Measurements from ENCODE around the gene BORCS8.

DNA sequence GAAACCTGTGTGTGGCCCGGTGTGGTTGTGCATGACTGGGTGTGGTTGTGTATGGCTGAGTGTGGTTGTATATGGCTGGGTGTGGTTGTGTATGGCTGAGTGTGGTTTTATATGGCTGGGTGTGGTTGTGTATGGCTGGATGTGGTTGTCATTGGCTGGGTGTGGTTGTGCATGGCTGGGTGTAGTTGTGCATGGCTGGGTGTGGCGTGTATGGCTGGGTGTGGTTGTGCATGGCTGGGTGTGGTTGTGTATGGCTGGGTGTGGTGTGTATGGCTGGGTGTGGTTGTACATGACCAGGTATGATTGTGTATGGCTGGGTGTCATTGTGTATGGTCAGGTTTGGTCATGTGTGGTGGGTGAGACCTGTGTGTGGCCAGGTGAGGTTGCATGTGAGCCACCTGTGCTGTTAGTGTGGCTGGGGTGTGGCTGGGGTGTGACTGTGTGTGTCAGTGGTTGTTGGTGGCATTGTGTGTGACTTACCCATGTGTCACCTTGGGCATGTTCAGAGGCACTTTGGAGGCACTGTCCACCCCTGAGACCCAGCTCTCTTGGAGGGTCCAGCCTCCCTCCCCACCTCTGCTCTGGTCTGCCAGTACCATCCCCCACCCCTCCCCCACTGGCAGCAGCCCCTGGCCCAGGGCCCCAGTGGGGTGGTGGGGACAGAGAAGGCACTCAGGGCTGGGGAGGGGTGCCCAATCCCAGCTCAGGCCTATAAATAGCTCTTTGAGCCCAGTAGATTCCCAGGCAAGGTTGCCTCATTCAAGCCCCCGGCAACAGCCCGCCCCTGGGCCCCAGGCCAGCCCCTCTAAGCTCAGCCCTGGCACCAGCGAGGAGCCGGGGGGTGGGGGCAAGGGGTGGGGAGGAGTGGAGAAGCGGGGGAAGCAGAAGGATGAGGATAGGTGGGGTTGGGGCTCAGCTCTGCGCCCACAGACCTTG lies 16.0 kb upstream of the BORCS8 start:
- TF ChIP-seq PATZ1 (CRISPR knock-in tag; IDR thresholded peaks at IDR 0.05; ENCODE audit: borderline replicate concordance) (no peak), SNAI2 (CRISPR knock-in tag; IDR thresholded peaks at IDR 0.05) (no peak), ZC3H10 (CRISPR knock-in tag; IDR thresholded peaks at IDR 0.05) (no peak), POU6F1 (CRISPR knock-in tag; IDR thresholded peaks at IDR 0.05; ENCODE audit: borderline replicate concordance, low read depth) (no peak), ZNF70 (CRISPR knock-in tag; IDR thresholded peaks at IDR 0.05) (no peak), ZFP30 (CRISPR knock-in tag; IDR thresholded peaks at IDR 0.05) (no peak), ARNTL (CRISPR knock-in tag; IDR thresholded peaks at IDR 0.05; ENCODE audit: borderline replicate concordance, low read depth) (no peak), ISL1 (CRISPR knock-in tag; IDR thresholded peaks at IDR 0.05) (no peak), ESRRG (CRISPR knock-in tag; IDR thresholded peaks at IDR 0.05) (no peak), PPARA (CRISPR knock-in tag; IDR thresholded peaks at IDR 0.05; ENCODE audit: borderline replicate concordance) (no peak), ZFP3 (CRISPR knock-in tag; IDR thresholded peaks at IDR 0.05) (no peak)
